Activated naive CD4-positive, alpha-beta T cell treated with Interleukin-2 at 50 U/mL for 16 hours (primary cell): Measurements from ENCODE around the gene OGA.
A peak's percentile ranks its signal among the peaks of the same experiment; 100 is the strongest.

ENCODE experiments used
- DNase-seq: peaks from one replicate; pipeline ENCODE4 v3.0.0-alpha.2; 2020

OGA gene

DNA sequence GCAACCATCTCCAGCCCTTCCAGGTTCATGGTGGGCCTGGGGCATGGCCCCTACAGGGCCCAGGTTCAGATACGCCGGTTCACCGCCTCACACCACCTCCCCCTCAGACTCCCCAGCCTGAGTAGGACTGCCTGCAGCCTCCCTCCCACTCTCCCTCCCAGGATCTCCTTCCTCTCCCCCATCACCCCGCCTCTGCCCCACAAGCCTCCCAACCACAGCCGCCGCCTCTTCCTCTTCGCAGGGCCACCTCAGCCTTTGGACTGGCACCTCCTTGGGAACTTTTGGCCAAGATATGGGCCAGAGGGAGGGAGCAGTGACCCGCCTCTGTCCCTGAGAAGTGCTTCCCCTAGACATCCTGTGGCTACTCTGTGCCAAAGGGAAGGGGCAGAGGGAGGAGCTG, 16.1 kb upstream of the OGA start:
- peak; percentile 28 for DNase-seq

DNA sequence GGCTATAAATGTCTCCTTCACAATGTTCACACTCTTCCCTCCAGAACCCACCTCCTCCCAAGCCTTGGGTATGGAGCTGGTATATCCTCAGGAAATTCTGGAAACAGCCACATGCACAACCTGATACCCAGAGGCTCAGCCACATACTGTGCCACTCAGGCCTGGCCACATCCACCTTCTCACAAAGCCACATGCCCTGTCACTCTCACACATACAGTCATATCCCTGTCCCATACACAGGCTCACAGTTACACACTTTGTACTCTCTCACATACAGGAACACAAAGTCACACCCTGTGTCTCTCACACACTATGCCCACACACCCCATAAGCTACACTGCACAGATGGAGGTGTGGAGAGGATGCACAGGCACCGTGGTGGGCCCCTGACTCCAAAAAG, 15.2 kb upstream of the OGA start:
- DNase-seq = no peak

DNA sequence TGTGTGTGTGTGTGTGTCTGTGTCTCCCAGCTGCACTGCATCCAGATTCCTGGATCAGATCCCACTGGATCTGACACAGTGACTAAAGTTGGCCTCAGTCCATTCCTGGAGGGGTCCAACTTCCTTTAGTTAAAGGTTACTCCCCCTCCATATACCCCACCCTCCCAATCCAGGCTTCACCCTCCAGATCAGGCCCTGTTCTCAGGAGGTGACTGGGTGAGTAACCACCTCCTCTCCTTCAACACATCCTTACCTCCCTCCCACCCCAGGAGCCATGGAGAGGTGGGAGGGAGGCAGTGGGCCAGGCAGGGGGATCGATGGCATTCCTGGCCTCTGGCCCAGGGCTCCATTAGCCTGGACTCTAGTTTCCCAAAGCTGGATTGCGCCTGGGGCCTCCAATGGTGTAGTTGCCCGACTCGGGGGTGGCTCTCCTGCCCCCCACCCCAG, 14.1 kb upstream of the OGA start:
- DNase-seq = no peak

DNA sequence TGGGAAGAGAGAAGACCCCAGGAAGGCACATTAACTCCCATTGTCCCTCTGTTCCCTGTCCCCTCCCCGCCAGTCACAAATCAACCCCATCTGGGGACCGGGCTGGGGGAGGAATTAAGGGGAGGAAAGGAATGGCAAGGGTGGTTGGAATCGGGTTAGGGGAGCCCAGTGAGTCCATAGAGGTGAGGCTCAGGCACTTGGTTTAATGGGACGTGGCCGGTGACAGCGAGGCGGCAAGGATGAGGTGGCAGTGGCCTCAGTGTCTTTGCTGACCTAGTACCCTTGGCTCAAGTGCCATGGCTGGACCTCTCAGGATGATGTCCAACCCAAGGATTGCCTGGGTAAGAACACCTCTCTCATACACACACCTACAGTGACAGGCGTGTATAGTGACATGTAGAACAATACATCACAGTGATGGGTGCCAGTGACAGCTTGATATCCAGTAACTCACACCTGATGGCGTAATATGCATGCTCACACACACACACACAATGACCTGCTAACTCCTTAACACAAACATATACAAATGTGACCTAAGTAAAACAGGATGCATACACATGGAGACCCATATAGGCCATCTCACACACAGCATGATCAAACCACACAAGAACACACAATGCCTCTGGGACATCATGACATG, 13.0 kb upstream of the OGA start:
- DNase-seq = no peak

DNA sequence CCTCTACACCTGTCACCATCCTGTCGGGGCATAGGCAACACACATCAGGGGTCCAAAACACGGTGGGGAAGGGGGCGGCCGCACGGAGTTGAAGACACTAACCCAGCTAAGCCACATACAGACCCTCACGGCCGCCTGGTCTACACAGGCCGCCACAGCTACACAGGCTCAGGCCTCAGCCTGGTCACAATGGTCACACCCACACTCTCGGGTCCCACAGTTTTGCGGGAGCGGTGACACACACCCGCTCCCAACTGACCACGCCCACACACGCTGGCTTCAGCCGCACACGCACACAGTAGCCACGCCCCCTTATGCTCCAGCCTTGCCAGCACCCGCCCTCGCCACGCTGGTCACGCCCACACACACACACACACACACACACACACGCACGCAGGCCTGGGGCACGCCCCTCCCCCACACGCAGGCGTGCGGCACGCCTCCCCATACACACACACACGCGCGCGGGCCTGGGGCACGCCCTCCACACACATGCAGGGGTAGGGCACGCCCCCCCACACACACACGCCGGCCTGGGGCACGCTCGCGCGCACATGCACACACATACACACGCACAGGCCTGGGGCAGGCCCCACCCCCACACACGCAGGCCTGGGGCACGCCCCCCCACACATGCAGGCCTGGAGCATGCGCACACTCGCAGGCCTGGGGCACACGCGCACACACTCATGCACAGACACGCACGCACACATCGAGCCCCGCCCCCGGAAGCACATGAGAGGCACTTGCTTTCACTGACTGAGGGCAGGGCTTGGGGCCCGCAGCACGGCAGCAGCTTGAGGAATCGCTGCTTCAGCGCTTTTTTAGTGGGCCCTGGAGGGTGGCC, 12.3 kb upstream of the OGA start:
- peak; percentile 93 for DNase-seq

DNA sequence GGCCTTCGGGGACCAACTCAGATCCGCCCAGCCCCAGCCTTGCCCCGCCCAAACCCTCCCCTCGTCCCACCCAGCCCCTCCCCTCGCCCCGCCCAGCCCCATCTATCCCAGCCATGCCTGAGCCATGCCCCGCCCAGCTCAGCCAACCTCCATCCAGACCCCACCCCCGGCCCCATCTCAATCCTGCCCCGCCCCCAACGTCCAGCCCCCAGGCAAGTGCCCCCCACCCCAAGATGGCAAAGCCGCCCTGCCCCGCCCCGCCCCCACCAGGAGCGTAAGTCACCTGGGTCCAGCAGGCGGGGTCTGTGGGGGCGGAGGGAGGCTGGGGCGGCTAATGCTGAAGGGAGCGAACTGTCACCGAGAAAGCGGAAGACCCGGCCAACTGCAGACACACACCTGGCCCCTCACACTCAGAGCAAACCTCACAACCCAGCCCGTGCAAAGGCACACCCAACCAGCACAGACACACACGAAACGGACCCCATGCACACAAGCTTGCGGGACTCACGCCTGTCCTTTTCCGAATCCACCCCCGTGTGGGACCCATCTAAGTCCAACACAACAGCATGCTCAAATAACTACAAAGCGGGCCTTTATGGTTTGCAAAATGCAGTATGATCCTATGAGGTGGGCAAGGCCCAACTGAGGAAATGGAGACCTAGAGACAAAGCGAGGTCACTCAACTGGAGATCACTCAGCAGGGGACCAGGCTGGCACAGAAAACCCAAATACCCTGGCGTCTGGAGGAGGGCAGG, 11.5 kb upstream of the OGA start:
- peak; percentile 63 for DNase-seq

DNA sequence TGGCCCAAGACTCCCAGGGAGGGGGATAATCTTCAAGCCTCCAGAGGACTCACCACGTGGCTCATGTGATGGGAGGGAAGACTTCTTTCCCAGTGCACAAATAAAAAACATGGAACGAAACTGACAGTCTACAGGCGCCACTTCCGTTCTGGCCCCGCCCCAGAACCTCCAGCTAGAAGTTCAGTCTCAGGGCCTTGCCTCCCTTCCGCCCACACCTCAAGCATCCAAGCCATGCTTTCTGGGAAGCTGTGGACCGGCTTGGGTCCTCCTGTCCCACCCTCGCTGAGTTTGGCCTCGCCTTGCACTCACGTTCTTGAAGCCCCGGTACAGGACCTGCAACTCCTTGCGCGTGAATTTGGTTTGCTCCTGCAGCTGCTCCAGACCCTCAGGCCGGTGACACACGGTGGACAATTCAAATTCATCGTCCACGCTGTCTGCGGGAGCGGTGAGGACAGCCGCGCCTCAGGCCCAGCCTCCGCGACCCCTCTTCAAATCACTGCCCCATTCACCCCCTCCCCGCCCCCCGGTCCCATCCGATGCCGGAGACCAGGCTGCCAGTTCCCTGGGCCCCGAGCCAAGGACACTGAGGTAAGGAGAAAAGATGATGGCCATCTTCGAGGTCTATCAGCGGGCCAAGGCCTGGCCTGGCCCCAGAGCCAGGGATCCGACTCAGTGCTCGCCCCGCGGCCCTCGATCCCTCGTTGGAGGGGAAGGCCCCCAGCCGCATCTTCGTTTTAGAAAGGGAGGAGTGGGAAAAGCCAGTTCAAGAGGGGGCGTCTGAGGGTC, 10.7 kb upstream of the OGA start:
- no peak for DNase-seq

DNA sequence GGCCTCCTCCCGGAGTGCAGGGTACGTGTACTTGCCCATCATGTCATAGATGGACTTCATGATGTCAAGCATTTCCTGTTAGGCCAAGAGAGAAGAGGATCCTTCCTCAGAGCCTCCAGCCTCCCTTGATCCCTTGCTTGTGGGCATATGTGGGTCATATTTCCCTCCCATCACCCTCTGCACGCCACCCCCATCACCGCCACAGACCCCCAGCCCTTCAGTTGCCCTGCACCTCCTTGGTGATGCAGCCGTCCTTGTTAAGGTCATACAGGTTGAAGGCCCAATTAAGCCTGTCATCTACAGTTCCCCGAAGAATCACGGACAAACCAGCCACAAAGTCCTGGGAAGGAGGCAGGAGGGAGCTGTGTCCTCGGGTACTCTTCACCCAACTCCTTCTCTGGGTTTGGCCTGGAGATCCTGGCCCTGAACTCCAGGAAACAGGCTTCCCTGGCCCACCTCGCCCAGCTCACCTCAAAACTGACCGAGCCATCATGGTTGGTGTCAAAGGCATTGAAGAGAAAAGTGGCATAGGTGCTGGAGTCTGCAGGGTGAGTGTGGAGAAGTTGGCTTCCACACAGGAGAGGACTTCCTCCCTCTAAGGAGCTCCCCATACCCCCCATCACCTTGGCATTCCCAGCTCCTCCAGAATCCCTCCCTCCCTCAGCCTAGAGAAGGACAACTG, 9.8 kb upstream of the OGA start:
- no peak for DNase-seq

DNA sequence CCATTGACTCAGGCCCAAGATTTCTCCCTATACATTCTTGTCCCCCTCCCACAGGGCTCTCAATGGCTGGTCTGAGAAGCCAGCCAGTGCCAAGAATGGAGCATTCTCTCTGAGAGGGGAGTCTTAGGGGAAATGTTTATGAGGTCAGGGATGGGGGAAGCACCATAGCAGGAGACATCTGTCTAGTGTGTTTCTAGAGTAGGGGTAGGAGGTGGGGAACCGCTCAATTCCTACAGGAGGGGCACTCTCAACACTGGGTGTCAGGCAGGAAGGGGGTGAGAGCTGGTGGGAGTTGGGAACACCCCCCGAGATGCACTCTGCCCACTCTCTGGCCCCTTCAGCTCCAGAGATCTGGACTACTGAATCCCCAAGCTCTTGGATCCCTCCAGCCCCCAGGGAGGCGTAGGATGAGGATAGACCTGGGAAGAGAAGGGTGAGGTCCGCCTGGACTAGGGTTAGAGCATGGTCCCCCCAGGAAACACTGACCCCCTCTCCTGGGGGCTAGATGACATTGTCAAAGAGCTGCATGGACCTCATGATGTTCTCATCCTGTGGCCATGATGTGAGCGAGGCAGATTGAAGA, 8.7 kb upstream of the OGA start:
- DNase-seq = no peak

DNA sequence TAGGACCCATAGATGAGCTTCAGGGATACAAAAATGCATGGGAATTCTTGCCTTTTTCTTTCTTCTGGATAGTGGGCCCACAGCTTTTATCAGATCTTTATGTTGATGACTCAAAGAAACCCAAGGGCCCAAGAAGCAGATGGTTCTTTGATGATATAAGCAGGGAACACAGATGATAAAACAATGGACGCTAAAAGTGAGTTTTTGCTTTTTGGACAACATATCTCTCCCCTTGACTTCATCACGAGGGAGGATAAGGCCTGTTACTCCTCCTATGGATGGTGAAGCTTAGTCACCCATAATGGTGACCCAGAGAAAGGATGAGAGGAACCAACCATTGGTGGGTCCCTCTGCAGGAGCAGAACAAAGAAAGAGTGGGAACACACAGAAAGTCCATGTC, 6.5 kb upstream of the OGA start:
- DNase-seq = no peak

DNA sequence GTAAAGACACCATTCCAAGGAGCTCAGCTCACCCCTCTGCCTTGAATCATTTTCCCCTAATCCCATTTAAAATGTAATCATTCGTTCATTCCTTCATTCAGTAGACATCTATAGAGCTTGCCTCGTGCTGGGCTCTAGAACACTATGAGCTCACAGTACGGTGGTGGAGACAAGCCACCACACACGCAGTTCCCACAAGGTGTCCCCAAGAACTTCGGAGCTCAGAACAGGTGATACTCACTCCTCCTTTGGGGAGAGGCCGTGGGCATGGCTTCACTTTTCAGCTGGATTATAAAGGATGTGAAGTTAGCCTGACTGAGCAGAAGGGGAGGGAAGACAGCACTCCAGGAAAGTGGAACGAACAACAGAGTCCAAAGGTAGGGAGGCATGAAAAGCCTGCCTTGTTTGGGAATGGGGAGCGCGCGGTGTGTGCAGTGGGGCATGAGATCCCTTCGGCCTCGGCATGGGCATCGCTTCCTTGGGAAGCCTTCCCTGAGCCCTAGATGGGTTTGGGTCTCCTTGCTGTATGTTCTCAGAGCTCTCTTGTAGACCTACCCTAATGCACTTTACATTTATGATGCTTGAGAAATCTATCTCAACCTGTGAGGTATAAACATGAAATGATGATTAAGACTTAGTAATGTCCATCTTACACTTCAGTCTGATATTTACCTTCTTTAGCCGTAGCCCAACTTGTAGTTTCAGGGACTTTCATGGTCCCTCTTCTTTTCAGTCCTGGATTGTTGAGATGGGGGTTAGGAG, 809 bp upstream of the OGA start:
- no peak for DNase-seq

DNA sequence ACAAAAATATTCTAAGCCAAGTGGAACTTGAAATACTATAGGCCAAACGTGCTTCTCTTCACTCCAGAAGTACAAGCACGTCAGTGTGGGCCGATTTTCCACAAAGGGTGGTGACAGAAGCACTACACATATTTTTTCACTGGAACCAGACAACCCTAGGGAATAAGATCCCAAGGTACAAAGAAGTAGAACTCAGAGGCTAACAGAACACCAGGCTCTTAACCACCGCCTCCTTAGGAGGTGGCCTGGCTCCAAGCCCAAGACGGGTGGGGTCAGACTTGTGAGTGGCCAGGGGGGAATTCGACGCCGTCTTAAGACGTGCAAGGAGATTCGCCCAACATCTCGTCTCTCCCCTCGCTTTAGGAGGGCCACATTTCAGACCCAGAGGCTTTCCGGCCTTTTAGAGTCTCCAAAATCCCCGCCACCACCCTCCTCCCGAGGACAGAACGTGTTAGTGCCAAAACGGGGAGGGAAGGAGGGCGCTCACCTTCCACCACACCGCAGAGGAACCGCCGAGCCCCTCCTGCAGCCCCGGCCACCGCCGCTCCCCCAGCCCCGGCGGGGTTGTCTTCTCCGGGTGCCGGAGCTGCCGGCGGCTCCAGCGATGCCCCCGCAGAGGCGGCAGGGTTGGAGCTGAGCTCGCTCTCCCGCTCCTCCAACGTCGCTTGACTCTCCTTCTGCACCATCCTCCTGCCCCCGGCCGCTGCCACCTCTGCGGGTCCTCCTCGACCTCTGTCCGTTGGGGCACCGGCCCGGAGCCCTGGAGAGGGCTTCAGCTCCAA, 716 bp downstream of the OGA start:
- peak; percentile 37 for DNase-seq

DNA sequence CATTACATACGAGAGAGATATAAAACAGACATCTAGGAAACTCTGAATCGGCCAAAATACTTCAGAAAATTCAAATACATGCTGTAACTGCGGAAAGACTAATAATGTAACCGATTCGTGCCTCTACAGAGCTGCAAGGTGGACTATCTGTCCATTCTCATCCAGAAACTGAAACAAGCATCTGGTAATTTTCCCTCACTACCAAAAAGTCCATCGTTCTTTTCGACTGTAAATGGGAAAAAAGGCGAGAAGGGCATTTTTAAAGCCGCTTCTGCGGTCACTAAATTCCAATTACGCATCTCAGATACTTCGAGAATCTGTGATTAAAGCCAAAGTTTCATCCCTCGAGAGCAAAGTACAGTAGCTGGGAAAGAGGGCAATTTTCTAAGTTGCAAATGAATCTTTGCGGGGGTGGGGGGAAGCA, 1.3 kb downstream of the OGA start:
- DNase-seq = no peak

DNA sequence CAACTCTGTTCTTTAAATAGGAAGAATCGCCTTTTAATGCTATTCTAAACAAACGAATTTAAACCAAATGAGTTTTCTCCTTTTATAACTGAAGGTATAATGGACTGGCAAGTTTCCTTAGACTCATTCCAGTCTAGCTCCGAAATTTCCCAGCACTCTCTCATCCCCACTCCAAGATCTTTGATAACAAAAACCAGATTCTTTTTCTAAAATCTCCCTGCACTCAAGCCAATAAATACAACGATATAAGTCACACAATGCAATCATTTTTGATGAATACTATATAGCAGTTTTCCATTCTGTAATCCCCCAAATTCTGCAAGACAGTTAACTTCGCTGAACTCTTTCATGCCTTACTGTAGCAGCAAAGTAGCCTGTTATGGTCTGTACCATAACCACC, 1.9 kb downstream of the OGA start:
- DNase-seq = no peak

DNA sequence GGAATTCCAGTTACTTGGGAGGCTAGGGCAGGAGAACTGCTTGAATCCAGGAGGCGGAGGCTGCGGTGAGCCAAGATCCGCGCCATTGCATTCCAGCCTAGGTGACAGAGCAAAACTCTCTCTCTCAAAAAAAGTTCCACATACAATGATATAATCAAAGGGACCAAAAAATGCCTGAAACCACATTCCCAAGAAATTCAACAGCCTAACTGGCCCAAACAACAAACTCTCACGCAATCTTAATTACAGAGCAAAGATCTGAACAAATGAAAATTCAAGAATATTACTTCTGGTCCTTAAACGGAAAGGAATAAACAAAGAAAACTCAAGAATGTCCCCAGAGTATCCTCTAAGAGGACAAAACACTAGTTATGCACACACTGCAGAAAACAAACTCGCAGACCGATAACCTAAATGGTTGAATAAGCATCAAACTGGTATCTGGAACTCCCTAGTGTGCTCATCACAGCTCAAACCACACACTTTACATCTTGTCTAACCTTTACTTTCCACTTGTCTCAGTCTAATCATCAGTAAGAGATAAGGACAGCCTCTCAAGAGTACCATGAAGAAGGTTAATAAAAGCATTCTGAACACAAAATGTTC, 3.7 kb downstream of the OGA start:
- DNase-seq = no peak

DNA sequence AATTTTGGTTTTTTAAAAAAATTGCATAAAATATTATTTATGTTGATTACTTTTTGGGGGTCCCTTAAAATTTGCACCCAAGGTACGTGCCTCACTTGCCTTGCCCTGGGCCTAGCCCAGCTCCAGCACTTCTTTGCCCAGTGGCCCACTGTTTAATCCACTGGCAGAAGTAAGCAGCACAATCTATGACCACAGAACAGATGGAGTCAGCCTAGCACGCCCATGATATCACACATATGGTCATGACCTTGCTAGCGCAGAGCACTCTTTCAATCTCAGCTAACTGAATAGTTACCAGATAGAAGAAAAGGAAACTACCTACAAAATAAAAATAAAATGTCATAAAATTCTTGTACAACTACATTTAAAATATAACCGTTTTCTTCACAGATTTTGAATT, 5.6 kb downstream of the OGA start:
- DNase-seq = no peak

DNA sequence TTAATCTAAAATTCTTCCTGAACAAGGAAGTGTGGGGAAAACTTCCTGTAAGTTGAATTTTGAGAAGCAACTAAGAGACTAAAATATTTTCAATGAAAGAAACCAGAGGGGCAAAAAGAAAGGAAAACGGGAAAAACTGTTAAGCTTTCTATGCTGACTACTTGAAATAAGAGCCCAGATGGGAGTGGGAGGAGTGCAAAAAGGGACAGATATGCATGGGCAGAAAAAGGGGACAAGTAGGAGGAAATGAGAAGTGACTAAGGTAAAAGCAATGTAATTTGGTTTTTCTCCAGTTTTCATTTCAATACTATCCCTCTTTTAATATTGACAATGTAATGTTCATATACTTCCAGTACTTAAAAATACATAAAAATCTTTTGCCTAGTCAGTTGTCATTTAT, 11.1 kb downstream of the OGA start:
- DNase-seq = no peak

DNA sequence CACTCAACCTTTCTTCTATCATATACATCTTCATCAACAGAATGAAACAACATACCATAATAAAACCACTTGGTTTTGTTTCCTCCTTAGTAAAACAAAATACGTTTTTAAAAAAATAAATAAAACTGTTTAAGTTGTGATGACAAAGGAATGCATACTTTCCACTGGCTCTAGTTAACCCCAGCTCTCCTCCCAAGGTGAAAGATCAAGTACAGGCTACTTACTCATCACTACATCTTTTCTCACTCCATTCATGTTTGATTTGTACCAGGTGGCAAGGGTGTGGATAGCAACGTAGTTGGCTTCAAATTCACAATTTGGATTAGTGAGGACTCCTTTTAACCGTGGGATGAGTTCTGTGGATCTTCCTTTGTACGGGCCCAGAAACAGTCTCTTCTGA, 14.7 kb downstream of the OGA start:
- no peak for DNase-seq

DNA sequence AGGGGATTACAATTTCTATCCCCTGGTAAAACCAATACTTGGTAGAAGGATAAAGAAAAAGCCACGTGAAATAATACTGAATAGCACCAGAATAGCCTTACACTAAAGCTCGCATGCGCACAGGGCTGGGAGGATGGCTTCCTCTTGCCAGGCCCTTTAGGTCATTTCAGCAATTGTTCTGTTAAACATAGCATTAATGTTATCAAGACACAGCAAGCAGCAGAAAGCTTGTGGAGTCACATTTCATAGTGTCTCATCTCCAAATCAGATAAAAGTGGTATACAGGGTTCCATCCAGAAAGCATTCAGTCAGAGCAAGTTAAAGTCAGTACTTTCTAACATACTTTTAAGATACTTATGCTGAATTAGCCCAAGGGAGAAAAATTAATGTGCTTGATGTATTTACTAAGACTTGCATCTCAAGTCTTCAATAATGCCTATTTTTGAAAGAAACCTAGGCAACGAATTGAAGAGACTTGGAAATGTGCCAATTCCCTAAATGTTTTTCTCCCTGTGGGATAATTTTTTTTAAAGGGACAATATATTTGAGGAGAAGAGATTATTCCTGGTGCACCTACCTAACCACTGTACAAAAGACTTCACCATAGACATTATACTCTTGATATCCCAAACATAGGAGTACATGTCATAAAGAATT, 20.7 kb downstream of the OGA start:
- DNase-seq = no peak
